ENCODE measurements around the gene DOCK2.
"Not testable (repeated sequence)": the region's sequence is repeated elsewhere in the genome, so short reads cannot be mapped to it uniquely, and the experiment has no call there.

DNA sequence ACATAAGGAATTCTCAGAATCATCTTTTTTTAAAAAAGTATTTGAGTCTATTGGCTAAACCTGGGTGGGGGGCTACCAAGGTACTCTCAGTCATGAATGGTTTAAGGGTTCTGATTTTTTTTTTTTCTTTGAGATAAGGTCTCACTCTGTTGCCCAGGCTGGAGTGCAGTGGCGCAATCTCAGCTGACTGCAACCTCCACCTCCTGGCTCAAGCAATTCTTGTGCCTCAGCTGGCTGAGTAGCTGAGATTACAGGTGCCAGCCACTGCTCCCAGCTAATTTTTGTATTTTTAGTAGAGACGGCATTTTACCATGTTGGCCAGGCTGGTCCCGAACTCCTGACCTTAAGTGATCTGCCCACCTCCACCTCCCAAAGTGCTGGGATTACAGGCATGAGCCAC lies 171.8 kb downstream of the DOCK2 start:
- TF ChIP-seq POLR2A (IDR thresholded peaks at IDR 0.05; ENCODE audit: low read depth, low read length); EZH2 (IDR thresholded peaks at IDR 0.05; ENCODE audit: borderline replicate concordance, low read depth, low read length, severe bottlenecking); MYC (IDR thresholded peaks at IDR 0.05; ENCODE audit: low read depth, low read length); JUN (IDR thresholded peaks at IDR 0.05; ENCODE audit: borderline replicate concordance, insufficient read depth, insufficient read length, low read depth); POLR2AphosphoS5 (IDR thresholded peaks at IDR 0.05; ENCODE audit: insufficient read depth, low read depth, low read length); GATA2 (IDR thresholded peaks at IDR 0.05; ENCODE audit: insufficient read depth, insufficient read length, low read depth, low read length); FOS (IDR thresholded peaks at IDR 0.05; ENCODE audit: borderline replicate concordance, insufficient read depth, low read length): not testable (repeated sequence)
- TF ChIP-seq, protein P1, sequence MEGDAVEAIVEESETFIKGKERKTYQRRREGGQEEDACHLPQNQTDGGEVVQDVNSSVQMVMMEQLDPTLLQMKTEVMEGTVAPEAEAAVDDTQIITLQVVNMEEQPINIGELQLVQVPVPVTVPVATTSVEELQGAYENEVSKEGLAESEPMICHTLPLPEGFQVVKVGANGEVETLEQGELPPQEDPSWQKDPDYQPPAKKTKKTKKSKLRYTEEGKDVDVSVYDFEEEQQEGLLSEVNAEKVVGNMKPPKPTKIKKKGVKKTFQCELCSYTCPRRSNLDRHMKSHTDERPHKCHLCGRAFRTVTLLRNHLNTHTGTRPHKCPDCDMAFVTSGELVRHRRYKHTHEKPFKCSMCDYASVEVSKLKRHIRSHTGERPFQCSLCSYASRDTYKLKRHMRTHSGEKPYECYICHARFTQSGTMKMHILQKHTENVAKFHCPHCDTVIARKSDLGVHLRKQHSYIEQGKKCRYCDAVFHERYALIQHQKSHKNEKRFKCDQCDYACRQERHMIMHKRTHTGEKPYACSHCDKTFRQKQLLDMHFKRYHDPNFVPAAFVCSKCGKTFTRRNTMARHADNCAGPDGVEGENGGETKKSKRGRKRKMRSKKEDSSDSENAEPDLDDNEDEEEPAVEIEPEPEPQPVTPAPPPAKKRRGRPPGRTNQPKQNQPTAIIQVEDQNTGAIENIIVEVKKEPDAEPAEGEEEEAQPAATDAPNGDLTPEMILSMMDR (IDR thresholded peaks at IDR 0.05; ENCODE audit: extremely low read depth in 1 of 2, insufficient read depth in 1 of 2, low read depth in 1 of 2, low read length in 2 of 2) = not testable (repeated sequence)
- TF ChIP-seq, protein P2, sequence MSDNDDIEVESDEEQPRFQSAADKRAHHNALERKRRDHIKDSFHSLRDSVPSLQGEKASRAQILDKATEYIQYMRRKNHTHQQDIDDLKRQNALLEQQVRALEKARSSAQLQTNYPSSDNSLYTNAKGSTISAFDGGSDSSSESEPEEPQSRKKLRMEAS (IDR thresholded peaks at IDR 0.05; ENCODE audit: insufficient read depth, insufficient read length) = not testable (repeated sequence)
